T-helper 9 cell (primary cell): ENCODE measurements around the gene ASXL2.
"Not testable (repeated sequence)": the region's sequence is repeated elsewhere in the genome, so short reads cannot be mapped to it uniquely, and the experiment has no call there.

Experiments used
- DNase-seq: peaks from one replicate; pipeline ENCODE4 v3.0.0-alpha.2; 2020

The ASXL2 gene

GRCh38 chr2:25832897-25833296 is 45.4 kb downstream of the ASXL2 start:
- no peak for DNase-seq

- DNase-seq = no peak
Measured at GRCh38 chr2:25831746-25832449, 46.4 kb downstream of the ASXL2 start.

DNA sequence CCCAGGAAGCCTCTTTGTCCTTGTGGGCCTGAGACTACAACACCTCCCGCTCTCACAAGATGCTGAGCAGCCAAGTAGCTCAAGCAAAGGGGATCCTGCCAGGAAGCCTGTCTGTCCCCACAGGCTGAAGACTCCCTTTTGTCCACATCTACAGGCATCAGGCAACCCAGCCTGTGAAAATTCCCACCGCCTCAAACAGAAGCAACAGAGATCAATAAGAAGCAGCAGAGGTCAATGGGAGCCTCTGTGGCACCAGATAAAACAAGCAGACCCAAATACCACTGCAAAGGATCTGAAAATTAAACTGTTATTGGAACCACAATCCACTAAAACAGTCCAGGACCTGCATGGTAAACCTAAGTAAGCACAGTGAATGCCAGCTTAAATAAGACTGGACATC is 48.5 kb downstream of the ASXL2 start:
- no peak for DNase-seq

- no peak for DNase-seq
Measured at GRCh38 chr2:25829377-25829704, 48.9 kb downstream of the ASXL2 start.

GRCh38 chr2:25828532-25829376 is 49.5 kb downstream of the ASXL2 start:
- DNase-seq = not testable (repeated sequence)

DNA sequence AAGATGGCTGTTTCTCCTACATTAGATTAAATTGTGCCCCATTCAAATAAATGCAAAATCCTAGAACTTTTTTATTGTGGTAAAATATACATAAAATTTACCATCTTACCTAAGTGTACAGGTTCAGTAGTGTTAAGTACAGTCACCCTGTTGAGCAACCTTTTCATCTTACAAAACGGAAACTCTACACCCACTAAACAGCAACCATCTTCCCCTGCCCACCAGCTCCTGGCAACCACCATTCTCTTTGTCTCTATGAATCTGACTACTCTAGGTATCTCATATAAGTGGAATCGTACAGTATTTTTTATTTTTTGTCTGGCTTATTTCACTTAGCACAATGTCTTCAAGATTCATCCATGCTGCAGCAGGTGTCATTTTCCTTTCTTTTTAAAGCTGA is 53.0 kb downstream of the ASXL2 start:
- no peak for DNase-seq

- DNase-seq = no peak
Measured at GRCh38 chr2:25824718-25825117, 53.6 kb downstream of the ASXL2 start.

- no peak for DNase-seq
Measured at GRCh38 chr2:25824216-25824615, 54.1 kb downstream of the ASXL2 start.

GRCh38 chr2:25822190-25823117 is 55.8 kb downstream of the ASXL2 start:
- peak; percentile 61 for DNase-seq

GRCh38 chr2:25821225-25822056 is 56.8 kb downstream of the ASXL2 start:
- no peak for DNase-seq

DNA sequence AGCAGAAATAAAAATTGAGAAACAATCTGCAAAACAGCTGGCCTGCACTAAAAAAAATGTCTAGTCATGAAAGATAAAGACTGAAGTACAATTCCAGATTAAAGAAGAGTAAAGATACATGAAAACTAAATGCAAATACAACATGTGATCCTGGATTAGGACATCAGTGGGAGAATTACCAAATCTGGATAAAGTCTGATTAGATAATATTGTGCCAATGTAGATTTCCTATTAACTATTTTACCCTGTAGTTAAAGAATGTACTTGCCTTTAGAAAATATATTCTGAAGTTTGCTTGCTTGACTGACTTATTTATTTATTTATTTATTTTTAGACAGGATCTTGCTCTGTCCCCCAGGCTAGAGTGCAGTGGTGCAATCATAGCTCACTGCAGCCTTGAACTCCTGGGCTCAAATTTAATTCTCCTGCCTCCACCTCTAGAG is 58.7 kb downstream of the ASXL2 start:
- DNase-seq = no peak

- DNase-seq = no peak
Measured at GRCh38 chr2:25817630-25818029, 60.7 kb downstream of the ASXL2 start.

DNA sequence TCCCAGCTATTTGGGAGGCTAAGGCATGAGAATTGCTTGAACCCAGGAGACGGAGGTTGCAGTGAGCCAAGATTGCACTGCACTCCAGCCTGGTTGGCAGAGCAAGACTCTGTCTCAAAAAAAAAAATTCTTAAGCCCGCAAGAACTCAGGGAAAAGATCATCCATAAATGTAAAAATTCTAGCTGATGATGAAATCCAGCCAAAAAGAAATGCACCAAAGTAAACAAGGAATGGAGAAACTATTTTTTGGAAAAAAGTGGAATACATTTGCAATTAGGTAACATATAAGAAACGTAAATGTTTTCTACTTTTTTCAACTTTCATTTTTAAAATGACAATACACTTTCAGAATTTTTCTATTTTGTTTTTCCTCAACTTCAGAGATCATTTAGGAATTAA is 61.3 kb downstream of the ASXL2 start:
- DNase-seq = no peak

DNA sequence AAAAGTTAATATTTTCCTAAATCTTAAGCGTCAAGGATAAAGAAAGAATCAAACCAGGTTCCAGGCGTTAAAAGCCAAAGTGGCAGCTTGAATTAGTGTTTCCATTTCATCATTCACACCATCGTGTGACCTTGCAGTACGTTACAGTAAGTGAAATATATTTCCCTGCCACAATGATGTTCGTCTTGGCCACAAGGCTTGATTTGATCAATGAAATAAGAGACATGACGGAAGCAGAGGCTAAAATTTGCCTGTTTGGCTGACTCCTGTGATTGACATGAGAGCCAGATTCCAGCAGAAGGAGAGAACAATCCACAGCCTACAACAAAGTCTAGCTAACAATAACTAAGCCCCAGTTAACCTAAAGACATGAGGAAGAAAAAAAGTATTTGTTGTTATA is 62.0 kb downstream of the ASXL2 start:
- no peak for DNase-seq

DNA sequence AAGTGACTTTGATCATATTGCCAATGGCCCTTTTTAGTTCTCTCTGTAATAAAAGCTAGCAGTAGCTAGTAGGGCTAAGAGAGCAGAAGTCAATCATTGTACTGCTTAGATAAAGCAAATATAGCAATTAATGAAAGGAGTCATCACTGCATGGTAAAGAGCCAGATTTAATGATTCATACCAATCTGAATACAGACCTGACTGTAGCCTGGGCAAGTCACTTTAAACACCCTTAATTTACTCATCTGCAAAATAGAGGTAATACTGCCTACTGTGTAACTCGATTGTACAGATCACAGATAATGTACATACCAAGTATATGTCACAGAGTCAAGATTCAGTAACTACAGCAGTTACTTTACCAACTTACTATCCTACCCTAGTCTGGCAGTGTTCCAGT is 63.6 kb downstream of the ASXL2 start:
- no peak for DNase-seq

- no peak for DNase-seq
Measured at GRCh38 chr2:25810428-25810827, 67.9 kb downstream of the ASXL2 start.

DNA sequence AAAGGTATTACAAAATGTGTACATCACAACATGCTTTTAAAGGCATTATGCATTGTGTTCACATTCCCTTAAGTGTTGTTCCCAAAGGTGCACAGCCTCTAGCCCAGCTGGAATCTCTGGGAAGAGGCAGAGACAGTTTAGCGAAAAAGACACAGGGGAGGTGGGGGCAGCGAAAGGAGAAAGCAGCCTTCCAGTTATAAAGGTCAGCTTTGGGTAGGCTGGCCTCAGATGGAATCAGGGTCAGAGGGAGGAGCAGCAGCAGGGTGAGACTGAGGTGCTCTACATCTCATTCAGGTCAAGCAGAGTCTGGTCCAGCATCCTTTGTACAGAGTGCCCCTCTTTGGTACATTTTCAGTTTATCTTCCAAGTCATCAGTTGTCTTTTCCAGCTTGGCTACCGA is 68.6 kb downstream of the ASXL2 start:
- no peak for DNase-seq

DNA sequence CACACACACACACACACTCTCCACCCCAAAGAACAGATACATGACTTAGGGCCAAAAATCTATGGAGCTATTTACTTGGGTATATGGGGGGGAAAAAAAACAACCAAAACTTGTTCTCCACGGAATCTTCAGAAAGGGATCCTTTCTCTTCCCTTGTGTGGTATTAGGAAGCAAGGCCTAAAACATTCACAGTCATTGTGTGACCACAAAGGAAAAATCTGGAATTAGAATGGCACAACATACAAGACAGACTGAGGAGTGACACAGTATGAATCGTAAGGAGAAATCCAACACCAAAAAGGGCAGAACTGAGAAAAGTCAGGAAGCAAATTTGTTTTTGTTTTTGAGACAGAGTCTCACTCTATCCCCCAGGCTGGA is 70.3 kb downstream of the ASXL2 start:
- no peak for DNase-seq

DNA sequence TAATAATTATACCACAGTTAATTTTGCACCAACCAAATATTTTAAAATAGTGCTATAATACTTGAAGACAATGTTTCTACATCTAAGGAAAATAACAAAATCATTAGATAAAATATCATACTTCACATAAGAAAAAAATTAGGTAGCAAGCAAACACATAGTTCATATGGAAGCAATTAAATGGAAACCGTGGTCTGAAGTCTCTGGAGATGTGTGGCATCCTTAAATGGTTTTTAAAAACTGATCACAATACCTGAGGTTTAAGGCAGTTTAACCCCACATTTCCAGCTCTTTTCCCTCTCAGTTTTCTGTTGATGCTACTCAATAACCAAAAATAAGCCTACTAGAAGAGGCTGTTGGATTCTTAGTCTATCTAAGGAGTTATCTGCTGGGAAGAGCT is 71.3 kb downstream of the ASXL2 start:
- no peak for DNase-seq

GRCh38 chr2:25805987-25806386 is 72.3 kb downstream of the ASXL2 start:
- DNase-seq = no peak

DNA sequence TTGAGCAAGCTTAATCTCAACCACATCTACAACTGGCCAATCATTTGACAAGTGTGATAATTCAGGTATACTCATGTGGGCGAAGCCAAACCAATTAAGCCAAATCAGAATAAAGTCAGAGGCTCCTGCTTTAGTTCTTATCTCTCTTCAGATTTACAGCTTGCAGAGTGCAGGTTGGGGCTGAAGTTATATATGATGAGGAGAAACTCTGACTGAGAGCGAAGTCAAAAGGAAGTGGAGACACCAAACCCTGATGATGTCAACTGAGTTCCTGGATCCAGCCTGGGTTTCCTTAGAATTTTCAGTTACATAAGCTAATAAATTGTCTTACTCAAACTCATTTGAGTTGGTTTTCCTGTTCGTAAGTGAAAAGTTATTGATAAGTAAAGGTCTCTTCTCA is 73.9 kb downstream of the ASXL2 start:
- no peak for DNase-seq

GRCh38 chr2:25799301-25799700 is 79.0 kb downstream of the ASXL2 start:
- no peak for DNase-seq
